Upper lobe of left lung (tissue), 4 donors: Measurements from ENCODE around the gene NCCRP1.

Experiments used
- CTCF ChIP-seq, 6 experiments: fragments of 450-650 bp in 4 of 6; fragments of 200-600 bp in 2 of 6; sonication (generic) in 2 of 6; IDR thresholded peaks; one replicate each; pipeline ENCODE4 v1.5.1; 2016 to 2019; ENCODE audit warnings: antibody characterized with exemption in 6 of 6
- POLR2AphosphoS5 ChIP-seq, 2 donors: sonication (generic); formaldehyde crosslinking; IDR thresholded peaks; one replicate each; pipeline ENCODE4 v1.5.1; 2017; ENCODE audit warnings: antibody characterized with exemption in 2 of 2

GRCh38 chr19:39179754-39180153 lies 17.0 kb upstream of the NCCRP1 start:
- TF ChIP-seq CTCF (IDR thresholded peaks at IDR 0.05) (no peak), POLR2AphosphoS5 (IDR thresholded peaks at IDR 0.05) (no peak)
